Endothelial cell of umbilical vein (primary cell): ENCODE measurements around the gene RUFY3. TPM values are rescaled to one million over a fixed set of nuclear protein-coding genes. Genes with fewer than 3 reads are reported as not detected.

Source experiments
- BruUV-seq: library from RNA; stranded (reverse); fragments of 400-500 nt; replicated peaks from 2 replicates; lab custom pipeline; 2021; lab: Mats Ljungman, UMichigan
- CTCF ChIA-PET: fragments of 300-600, 350-600 bp; sonication (Branson Sonifier 250); formaldehyde crosslinking; loops from one replicate; lab custom pipeline; 2021; ENCODE audit warnings: antibody characterized with exemption, inconsistent platforms; lab: Charles Lee
- POLR2A ChIA-PET: fragments of 300-600, 350-600 bp; sonication (Branson Sonifier 250); formaldehyde crosslinking; loops from one replicate; lab custom pipeline; 2021; ENCODE audit warnings: antibody characterized with exemption, inconsistent platforms; lab: Charles Lee
- DNase-seq: peaks from one replicate; pipeline ENCODE4 v3.0.0-alpha.2; 2011; ENCODE audit warnings: low read depth, low spot score
- FAIRE-seq: peaks from 2 replicates; lab custom pipeline; 2011; peaks lifted over from hg19 to GRCh38; lab: Jason Lieb, UNC
- H2AFZ ChIP-seq: 2 replicates; pipeline ENCODE4 v1.6.0; 2012; ENCODE audit warnings: low read depth, low read length, control low read depth, inconsistent platforms
- H3K27ac ChIP-seq: 2 replicates; pipeline ENCODE4 v1.5.1; 2011; ENCODE audit warnings: low read depth, mild to moderate bottlenecking, control low read depth, low read length, moderate library complexity; ENCODE audit not compliant: insufficient read depth
- H3K27me3 ChIP-seq, 2 experiments: 2 replicates each; pipeline versions ENCODE4 v1.6.0 to v1.6.1; 2011; ENCODE audit warnings: low read length in 2 of 2, mixed read lengths in 1 of 2; ENCODE audit not compliant: control insufficient read depth in 2 of 2, insufficient read depth in 2 of 2
- H3K36me3 ChIP-seq, 2 experiments: 2 replicates in 1 of 2; 3 replicates in 1 of 2; pipeline ENCODE4 v1.5.1; 2011; ENCODE audit warnings: low read length in 2 of 2, mild to moderate bottlenecking in 1 of 2, moderate library complexity in 1 of 2; ENCODE audit not compliant: control insufficient read depth in 2 of 2, insufficient read depth in 2 of 2; ENCODE audit errors: extremely low read depth in 1 of 2
- H3K4me1 ChIP-seq: 3 replicates; pipeline ENCODE4 v1.5.1; 2011; ENCODE audit warnings: mild to moderate bottlenecking, low read length; ENCODE audit not compliant: control insufficient read depth, insufficient read depth; ENCODE audit errors: extremely low read depth
- H3K4me2 ChIP-seq: 2 replicates; pipeline ENCODE4 v1.6.1; 2011; ENCODE audit warnings: low read length, control low read depth, mixed read lengths; ENCODE audit not compliant: insufficient read depth
- H3K4me3 ChIP-seq, 3 experiments: fragments of 200-600 bp in 1 of 3; sonication (generic), shearing (Covaris generic) in 1 of 3; replicated peaks in 1 of 3; 2 replicates each; pipeline ENCODE4 v1.5.1; 2011 to 2016; ENCODE audit warnings: control low read depth in 3 of 3, low read length in 3 of 3, mild to moderate bottlenecking in 2 of 3, inconsistent platforms in 1 of 3, low read depth in 1 of 3, moderate library complexity in 1 of 3; ENCODE audit not compliant: insufficient read depth in 1 of 3
- H3K79me2 ChIP-seq: 2 replicates; pipeline ENCODE4 v1.6.0; 2012; ENCODE audit warnings: low read length, inconsistent platforms; ENCODE audit not compliant: control insufficient read depth, insufficient read depth
- H3K9ac ChIP-seq: replicated peaks from 2 replicates; pipeline ENCODE3; 2011; ENCODE audit warnings: low read length, control low read depth; ENCODE audit not compliant: insufficient read depth; ENCODE audit errors: extremely low read depth
- H3K9me1 ChIP-seq: replicated peaks from 3 replicates; pipeline ENCODE4 v1.6.0; 2011; ENCODE audit warnings: mild to moderate bottlenecking, low read length; ENCODE audit not compliant: control insufficient read depth, insufficient read depth; ENCODE audit errors: extremely low read depth
- H3K9me3 ChIP-seq: replicated peaks from 2 replicates; pipeline ENCODE4 v1.5.1; 2012; ENCODE audit warnings: low read length, inconsistent platforms; ENCODE audit not compliant: control insufficient read depth, insufficient read depth
- H4K20me1 ChIP-seq: replicated peaks from 2 replicates; pipeline ENCODE3; 2011; ENCODE audit warnings: mild to moderate bottlenecking, low read length; ENCODE audit not compliant: control insufficient read depth, insufficient read depth; ENCODE audit errors: extremely low read depth
- EZH2 ChIP-seq: IDR thresholded peaks from 2 replicates; pipeline ENCODE4 v1.6.1; 2012; ENCODE audit warnings: borderline replicate concordance, low read depth, mild to moderate bottlenecking, moderate library complexity, low read length, inconsistent platforms; ENCODE audit not compliant: severe bottlenecking
- FOS ChIP-seq: IDR thresholded peaks from 2 replicates; pipeline ENCODE4 v1.6.1; 2011; ENCODE audit warnings: mild to moderate bottlenecking, low read length, moderate library complexity, borderline replicate concordance; ENCODE audit not compliant: insufficient read depth
- GATA2 ChIP-seq: IDR thresholded peaks from 2 replicates; pipeline ENCODE4 v1.7.0; 2011; ENCODE audit warnings: low read depth, mild to moderate bottlenecking, moderate library complexity, mixed read lengths, low read length; ENCODE audit not compliant: insufficient read length, insufficient read depth
- JUN ChIP-seq: IDR thresholded peaks from 2 replicates; pipeline ENCODE4 v1.6.1; 2011; ENCODE audit warnings: borderline replicate concordance, low read depth; ENCODE audit not compliant: insufficient read length, insufficient read depth
- MAX ChIP-seq: IDR thresholded peaks from 2 replicates; pipeline ENCODE4 v1.6.1; 2011; ENCODE audit not compliant: insufficient read depth, insufficient read length
- MYC ChIP-seq: IDR thresholded peaks from one replicate; pipeline ENCODE4 v1.6.1; 2011; ENCODE audit warnings: mild to moderate bottlenecking, low read depth, low read length
- POLR2A ChIP-seq: IDR thresholded peaks from 2 replicates; pipeline ENCODE4 v1.6.1; 2012; ENCODE audit warnings: low read depth, mild to moderate bottlenecking, control low read depth, low read length
- POLR2AphosphoS5 ChIP-seq: IDR thresholded peaks from 2 replicates; pipeline ENCODE4 v1.6.1; 2012; ENCODE audit warnings: low read depth, mild to moderate bottlenecking, control low read depth, low read length, moderate library complexity; ENCODE audit not compliant: insufficient read depth
- dilution Hi-C: fragments of 300-500 bp; cut with MboI; formaldehyde crosslinking; loops from one replicate; pipeline ENCODE4 v1.15.0; 2019; ENCODE audit warnings: low sequenced_read_pairs; ENCODE audit not compliant: extremely low pct_ligation_motif_present
- intact Hi-C: fragments of 100-400 bp; cut with micrococcal nuclease; formaldehyde crosslinking; loops from one replicate; pipeline ENCODE4 v1.10.0; 2022
- polyA plus RNA-seq, 4 experiments: library from polyadenylated mRNA; depleted of rRNA in 3 of 4; stranded (reverse) in 3 of 4; unstranded in 1 of 4; fragments of >200 nt; gene quantifications; 2 replicates each; pipeline versions ENCODE4 v1.2.1 to v1.2.3, GENCODE V29; 2011 to 2012; ENCODE audit warnings: missing spikeins in 1 of 4
- total RNA-seq: library from RNA; stranded (reverse); gene quantifications from 2 replicates; pipeline ENCODE4 v1.2.3, GENCODE V29; 2021
- TF ChIP-seq, protein P1 (sequence below), 2 donors: IDR thresholded peaks; 1 replicate in 1 of 2; 2 replicates in 1 of 2; pipeline ENCODE4 v1.5.1; 2011; ENCODE audit warnings: low read length in 2 of 2, mild to moderate bottlenecking in 2 of 2, moderate library complexity in 2 of 2, control low read depth in 1 of 2, inconsistent platforms in 1 of 2, low read depth in 1 of 2; ENCODE audit not compliant: insufficient read depth in 1 of 2; ENCODE audit errors: extremely low read depth in 1 of 2

RUFY3 gene
- total and polyA plus RNA-seq, 2 donors (not counting 3 experiments of a cell fraction or from before 2014, with no cell fraction given) = 10.0 to 52.8 TPM

GRCh38 chr4:70752236-70752635 lies 30.5 kb downstream of the RUFY3 start:
- no peak for DNase-seq

More at GRCh38 chr4:70752236-70752635, 30.5 kb downstream of the RUFY3 start:
- ChIA-PET POLR2A (no interaction called here), CTCF (no interaction called here)
- H3K27ac ChIP-seq = no peak overlapping the region
- H3K4me2 ChIP-seq = no peak overlapping the region
- no peaks in the 10 kb centered on the region for H3K4me1 ChIP-seq
- BruUV-seq = no TSS peak
- TF ChIP-seq, protein P1, sequence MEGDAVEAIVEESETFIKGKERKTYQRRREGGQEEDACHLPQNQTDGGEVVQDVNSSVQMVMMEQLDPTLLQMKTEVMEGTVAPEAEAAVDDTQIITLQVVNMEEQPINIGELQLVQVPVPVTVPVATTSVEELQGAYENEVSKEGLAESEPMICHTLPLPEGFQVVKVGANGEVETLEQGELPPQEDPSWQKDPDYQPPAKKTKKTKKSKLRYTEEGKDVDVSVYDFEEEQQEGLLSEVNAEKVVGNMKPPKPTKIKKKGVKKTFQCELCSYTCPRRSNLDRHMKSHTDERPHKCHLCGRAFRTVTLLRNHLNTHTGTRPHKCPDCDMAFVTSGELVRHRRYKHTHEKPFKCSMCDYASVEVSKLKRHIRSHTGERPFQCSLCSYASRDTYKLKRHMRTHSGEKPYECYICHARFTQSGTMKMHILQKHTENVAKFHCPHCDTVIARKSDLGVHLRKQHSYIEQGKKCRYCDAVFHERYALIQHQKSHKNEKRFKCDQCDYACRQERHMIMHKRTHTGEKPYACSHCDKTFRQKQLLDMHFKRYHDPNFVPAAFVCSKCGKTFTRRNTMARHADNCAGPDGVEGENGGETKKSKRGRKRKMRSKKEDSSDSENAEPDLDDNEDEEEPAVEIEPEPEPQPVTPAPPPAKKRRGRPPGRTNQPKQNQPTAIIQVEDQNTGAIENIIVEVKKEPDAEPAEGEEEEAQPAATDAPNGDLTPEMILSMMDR (IDR thresholded peaks at IDR 0.05; ENCODE audit: extremely low read depth in 1 of 2, insufficient read depth in 1 of 2, low read depth in 1 of 2, low read length in 2 of 2) = no peak
- no peak for TF ChIP-seq MAX
- TF ChIP-seq GATA2 = no peak
- TF ChIP-seq EZH2 = no peak
- no peak for TF ChIP-seq FOS
- no peak for TF ChIP-seq POLR2AphosphoS5
- TF ChIP-seq MYC = no peak
- TF ChIP-seq JUN = no peak
- no peak for TF ChIP-seq POLR2A
- no peaks in the 10 kb centered on the region for H3K9me1 ChIP-seq
- no peak overlapping the region for H2AFZ ChIP-seq
- no peak for FAIRE-seq
- no peak overlapping the region for H3K9ac ChIP-seq
- dilution Hi-C loops = no loop called here
- peaks cover 21% of the 10 kb centered on the region for H3K79me2 ChIP-seq
- intact Hi-C loops = no loop called here
- H3K27me3 ChIP-seq = no peaks in the 10 kb centered on the region
- no peak overlapping the region for H3K4me3 ChIP-seq
- H3K36me3 ChIP-seq = no peaks in the 10 kb centered on the region
- no peaks in the 10 kb centered on the region for H4K20me1 ChIP-seq
- no peaks in the 10 kb centered on the region for H3K9me3 ChIP-seq
